SH-SY5Y (cell line): ENCODE data around the gene HENMT1.

Experiments used
- GATA2 ChIP-seq: IDR thresholded peaks from 2 replicates; pipeline ENCODE4 v1.6.1; 2011; ENCODE audit warnings: mild to moderate bottlenecking, low read depth, low read length
- GATA3 ChIP-seq: IDR thresholded peaks from 2 replicates; pipeline ENCODE4 v1.6.1; 2011; ENCODE audit warnings: low read depth, mild to moderate bottlenecking, low read length, moderate library complexity

The HENMT1 gene

DNA sequence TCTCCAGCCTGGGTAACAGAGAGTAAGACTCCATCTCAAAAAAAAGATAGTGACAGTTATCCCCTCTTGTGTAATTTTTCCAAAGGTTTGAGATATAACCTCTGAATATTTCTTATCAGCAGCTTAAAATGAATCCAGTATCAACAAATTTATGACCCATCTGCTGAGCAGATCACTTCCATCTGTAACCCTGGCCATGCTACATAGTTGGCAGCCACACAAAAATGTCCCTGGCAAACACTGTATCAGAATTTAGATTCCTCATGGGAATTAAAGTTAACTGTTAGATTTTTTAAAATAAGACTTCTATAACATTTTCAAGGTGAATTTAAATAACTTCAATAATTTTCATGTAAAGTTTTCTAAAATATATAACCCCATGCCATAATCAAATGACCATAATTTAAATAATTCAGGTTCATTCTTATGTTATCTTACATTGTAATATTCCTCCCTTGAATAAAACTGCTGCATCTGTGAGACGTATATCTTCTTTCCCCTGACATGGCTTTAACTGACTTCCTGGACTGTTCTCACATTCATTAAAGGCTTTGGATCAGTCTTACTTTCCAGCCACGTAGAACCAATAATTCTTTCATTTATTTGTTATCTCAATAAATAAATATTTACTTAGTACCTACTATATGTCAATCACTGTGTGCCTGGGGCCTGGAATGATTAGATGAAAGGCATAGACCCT, 25.9 kb upstream of the HENMT1 start:
- TF ChIP-seq GATA3 (no peak), GATA2 (peak; percentile 47; the same call in 1 of the 2 replicates)

DNA sequence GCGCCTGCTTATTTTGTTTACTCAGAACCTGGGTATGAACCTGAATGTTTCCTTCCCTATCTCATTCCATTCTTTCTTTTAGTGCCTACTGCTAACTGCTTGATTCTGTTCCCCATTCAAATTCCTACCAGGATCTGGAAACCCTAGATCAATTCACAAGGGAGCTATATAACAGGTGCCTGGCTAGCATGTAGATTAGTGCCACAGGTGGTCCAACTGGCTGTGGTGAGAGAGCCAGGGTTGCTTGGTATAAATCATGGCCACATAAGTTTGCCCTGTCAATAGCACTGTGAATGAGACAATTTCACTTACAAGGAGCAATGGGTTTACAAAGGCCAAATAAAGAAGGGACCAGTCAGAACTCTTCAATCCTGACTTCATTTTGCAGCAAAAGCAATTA, 24.6 kb upstream of the HENMT1 start:
- no peak for TF ChIP-seq GATA2
- TF ChIP-seq GATA3: no peak

DNA sequence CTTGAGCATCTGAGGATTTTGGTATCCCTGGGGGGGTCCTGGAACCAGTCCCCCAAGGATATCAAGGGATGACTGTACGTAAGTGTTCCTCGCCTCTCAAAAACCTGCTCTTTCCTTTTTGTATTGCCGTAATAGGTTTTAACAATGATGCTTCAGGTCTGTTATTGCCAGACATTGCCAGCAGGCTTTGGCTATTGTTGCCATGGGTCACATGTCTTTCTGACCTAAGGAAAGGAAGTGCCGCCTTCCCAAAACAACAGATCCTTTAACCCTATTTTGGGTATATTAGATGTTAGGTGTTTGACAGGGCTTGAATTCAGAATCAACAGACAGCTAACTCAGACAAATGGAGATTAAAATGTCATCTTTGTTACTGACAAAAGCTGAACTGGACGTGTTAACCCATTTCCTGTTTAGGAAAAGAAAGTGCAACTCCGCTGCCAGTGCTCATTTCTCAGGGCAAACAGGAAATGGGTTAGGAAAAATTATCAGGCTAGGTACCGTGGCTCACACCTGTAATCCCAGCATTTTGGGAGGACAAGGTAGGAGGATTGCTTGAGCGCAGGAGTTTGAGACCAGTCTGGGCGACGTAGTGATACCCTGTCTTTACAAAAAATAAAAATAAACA, 18.8 kb upstream of the HENMT1 start:
- TF ChIP-seq GATA3 (no peak), GATA2 (no peak)

DNA sequence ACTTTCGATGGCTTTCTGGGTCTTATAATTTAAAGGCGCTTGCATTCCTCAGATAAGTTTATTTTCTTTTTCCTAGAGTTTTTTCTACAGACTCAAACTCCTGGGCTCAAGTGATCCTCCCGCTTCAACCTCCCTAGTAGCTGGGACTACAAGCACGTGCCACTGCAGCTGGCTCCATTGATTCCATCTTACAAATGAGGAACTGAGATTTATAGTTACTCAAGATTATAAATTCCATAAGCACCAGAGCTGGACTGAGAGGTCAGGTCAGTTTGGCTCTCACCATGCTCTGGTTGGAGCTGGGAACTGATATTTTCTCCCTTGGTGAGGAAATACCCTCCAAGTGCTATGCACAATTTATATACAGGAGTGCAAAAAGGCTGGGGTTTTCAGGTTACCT, 17.8 kb upstream of the HENMT1 start:
- no peak for TF ChIP-seq GATA2
- no peak for TF ChIP-seq GATA3

DNA sequence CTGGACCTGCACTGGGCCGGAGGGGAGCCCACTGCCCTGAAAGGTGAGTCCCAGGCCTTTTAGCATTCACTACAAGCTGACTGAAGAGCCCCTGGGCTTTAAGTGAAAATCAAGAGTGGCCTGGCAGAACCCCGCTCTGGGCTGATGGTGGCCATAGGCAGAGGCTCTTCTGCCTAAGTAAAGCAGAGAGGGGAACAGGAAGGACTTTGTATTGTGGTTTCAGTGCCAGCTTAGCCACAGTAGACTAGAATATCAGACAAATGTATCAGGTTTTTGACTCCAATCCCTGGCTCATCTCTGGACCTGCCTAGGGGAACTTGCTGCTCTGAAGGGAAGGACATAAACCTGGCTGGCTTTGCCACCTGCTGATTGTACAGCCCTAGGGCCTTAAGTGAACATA, 10.2 kb upstream of the HENMT1 start:
- no peak for TF ChIP-seq GATA2
- TF ChIP-seq GATA3: no peak

DNA sequence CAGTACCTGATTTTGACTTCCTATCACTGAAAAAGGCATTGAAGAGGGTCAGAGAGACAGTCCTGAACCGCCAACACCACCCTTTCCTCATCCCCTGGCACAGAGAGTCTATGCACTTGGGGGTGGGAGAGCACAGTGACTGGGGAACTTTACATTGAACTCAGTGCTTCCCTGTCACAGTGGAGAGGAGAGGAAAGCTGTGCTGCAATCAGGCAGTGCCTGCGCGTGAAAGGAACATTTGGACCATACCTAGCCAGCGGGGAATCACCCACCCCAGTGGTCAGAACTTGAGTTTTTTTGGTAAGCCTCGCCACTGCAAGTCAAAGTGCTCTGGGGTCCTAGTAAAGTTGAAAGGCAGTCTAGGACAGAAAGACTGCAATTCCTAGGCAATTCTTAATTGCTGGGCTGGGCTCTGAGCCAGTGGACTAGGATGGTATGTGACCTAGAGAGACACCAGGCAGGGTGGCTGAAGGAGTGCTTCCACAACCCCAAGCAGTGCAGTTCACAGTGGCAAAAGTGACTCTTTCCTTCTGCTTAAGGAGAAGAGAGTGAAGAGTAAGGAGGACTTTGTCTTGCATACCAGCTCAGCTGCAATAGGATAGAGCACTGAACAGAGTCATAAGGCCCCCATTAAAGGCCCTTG, 9.4 kb upstream of the HENMT1 start:
- no peak for TF ChIP-seq GATA2
- no peak for TF ChIP-seq GATA3

DNA sequence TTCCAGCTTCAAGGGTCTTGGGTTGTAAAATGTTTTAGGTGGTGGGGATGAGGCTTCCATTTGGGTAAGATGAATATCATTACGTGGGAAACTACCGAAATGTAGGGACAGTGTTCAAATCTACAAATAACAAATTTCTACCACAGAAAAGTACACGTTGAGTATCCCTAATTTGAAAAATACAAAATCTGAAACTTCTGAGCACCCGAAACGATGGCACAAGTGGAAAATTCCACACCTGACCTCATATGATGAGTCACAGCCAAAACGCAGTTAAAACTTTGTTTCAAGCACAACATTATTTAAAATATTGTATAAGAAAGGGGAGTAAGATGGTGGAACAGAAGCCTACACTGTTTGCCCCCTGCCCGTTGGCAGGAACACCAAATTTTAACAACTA, 8.8 kb upstream of the HENMT1 start:
- TF ChIP-seq GATA3 (no peak), GATA2 (no peak)

DNA sequence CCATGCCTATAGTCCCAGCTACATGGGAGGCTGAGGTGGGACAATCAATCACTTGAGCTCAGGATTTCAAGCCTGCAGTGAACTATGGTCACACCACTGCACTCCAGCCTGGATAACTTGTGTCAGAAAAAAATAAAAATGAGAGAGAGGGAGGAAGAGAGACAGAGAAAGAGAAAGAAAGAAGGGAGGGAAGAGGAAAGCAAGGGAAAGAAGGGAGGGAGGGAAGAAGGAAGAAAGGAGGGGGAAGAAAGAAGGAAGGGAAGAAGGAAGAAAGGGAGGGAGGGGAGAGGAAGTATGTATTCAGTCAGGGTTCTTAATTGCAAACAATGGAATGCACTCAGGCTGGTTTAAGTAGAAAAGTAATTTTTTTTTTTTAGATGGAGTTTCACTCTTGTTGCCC, 7.9 kb upstream of the HENMT1 start:
- no peak for TF ChIP-seq GATA3
- no peak for TF ChIP-seq GATA2

DNA sequence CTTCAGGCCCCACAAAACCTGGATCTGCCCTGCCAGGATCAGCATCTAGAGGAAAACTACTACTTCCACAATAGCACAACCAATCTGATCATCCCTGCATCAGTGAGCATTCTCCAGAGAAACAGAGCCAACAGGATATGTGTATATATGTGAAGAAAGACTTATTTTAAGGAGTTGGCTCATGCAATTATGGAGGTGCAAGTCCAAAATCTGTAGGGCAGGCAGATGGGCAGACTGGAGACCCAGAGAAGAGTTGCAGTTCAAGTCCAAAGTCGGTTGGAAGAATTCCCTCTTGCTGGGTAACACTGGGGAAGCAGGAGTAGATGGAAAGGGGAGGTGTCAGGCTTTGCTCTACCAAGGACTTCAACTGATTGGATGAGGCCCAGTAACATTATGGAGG, 4.9 kb upstream of the HENMT1 start:
- no peak for TF ChIP-seq GATA3
- TF ChIP-seq GATA2: no peak

DNA sequence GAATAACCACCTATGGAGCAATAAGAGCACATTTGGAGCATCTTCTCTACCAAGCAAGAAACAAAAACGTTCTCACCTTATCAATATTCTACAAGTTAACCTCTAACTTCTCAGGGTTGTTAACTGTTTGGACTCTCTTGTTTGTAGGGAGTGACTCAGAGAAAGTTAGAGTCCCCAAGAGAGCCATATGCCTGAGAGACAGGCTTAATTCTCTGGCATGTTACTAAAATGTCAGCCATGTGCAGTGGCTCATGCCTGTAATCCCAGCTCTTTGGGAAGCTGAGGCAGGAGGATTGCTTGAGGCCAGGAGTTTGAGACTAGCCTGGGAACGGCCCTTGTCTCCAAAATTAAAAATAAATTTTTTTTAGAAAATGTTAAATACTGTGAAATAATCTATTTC, 4.2 kb upstream of the HENMT1 start:
- TF ChIP-seq GATA2 (no peak), GATA3 (no peak)

DNA sequence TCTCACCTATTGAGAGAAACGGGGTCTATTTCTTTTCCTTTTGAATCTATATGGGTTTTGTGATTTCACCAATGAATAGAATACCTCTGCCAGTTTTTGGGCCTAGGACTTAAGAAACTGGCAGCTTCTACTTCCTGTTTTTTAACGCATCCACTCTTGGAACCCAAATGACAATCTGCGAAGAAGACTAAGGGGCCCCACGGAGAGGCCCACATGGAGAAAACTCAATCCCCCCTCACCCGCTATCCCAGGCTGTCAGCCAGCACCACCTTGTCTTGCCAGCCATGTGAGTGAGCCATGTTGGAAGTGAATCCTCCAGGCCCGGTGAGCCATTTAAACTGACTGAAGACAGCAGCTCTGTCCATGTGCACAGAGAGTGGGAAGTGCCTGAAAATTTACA, 3.6 kb upstream of the HENMT1 start:
- TF ChIP-seq GATA2 (no peak), GATA3 (no peak)

DNA sequence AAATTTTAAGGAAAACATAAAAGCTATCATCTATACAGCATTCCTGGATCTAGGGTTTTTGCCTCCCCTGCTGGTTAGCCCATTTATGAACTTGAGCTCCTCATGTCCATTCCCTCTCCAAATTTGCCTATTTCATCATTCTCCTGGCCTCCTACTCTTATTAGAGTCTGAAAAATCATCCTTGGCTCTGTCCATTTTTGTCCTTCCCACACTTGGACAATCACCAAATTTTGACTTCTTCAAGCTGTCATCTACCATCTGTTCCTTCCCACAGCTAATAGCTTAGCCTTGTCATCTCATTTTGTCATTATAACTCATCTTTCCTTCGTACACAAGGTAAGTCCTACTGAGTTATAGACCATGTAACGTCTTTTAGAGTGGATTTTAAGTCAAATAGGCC, 2.2 kb upstream of the HENMT1 start:
- TF ChIP-seq GATA2: no peak
- TF ChIP-seq GATA3: no peak

DNA sequence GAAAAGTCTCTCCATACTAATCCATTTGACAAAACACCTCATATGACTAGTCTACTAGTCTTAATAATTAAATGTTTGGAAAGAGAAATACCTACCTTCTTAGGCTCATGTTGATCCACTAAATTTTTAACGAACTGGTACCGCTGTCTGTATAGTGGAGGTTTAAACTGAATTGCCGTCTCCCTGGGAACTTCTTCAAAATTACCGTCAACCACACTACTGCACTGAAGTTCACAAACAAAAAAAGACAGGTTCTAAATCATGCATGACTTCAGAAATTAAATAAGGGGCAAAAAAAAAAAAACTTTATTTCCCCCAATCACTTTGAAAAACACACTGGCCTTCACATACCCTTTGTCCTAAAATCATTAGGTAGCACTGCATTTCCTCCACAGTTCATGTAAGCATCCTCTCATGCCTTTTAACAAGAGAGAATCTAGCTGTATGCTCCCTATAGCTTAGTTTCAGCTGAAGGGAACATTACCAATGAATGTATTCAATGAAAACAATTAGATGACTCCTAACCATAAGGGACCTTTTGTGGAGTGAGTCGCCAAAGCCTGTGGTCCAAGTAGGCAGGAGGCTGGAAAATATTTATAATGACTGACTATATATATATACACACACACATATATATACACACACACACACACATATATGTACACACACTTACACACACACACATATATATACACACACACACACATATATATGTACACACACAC, 3.4 kb downstream of the HENMT1 start:
- TF ChIP-seq GATA3: no peak
- no peak for TF ChIP-seq GATA2

DNA sequence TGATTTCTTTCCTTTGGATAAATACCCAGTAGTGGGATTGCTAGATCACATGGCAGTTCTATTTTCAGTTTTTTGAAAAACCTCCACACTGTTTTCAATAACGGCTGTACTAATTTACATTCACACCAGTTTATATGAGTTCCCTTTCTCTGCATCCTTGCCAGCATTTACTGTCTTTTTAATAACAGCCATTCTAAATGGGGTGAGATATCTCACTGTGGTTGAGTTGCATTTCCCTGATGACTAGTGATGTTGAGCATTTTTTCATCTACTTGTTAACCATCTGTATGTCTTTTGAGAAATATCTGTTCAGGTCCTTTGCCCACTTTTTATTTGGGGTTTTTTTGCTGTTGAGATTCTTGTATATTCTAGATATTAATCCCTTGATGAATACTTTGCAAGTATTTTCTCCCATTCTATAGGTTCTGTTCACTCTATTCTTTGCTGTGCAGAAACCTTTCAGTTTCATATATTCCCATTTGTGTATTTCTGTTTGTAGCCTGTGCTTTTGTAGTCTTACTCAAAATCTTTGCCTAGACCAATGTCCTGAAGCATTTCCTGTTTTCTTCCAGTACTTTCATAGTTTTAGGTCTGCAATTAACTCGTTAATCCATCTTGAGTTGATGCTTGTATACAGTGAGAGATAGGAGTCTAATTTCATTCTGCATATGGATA, 7.3 kb downstream of the HENMT1 start:
- no peak for TF ChIP-seq GATA2
- no peak for TF ChIP-seq GATA3

DNA sequence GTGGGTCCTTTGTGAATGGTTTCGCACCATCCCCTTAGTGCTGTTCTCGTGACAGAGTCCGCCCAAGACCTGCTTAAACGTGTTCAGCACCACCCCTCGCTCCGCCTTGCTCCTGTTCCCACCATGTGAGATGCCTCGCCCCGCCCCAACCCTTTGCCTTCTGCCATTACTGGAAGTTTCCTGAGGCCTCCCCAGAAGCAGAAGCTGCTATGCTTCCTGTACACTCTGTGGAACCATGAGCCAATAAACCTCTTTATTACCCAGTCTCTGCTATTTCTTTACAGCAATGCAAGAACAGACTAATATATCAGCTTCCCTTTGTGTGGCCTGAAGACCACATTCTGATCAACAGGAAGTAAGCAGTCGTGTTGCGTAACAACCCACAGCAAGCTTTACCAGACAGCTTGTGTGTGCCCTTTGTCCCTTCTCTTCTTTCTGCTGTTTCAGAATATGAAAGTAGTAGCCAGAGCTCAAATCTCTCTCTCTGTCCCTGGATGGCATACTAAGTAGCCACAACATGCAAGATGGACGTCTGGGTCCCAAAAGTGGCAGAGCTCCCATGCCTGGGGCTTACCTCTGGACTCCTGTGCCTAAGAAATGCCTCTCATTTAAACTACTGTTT, 14.1 kb downstream of the HENMT1 start:
- TF ChIP-seq GATA3 (no peak), GATA2 (no peak)
